Right lobe of liver (tissue), 6 donors: Measurements from ENCODE around the gene UQCRC2. TPM values are rescaled to one million over a fixed set of nuclear protein-coding genes. Genes with fewer than 3 reads are reported as not detected.
"Not testable (repeated sequence)": the region's sequence is repeated elsewhere in the genome, so short reads cannot be mapped to it uniquely, and the experiment has no call there.

Experiments
- ATAC-seq, 4 donors: fragments of 200-7000 bp; cut with Tn5 transposase; one replicate each; pipeline ENCODE4 v1.9.1; 2020; ENCODE audit warnings: mild to moderate bottlenecking in 4 of 4, moderate library complexity in 4 of 4
- DNase-seq, 3 donors: peaks; one replicate each; pipeline ENCODE4 v3.0.0-alpha.2; 2020
- H3K27ac ChIP-seq, 3 donors: fragments of 200-600 bp; one replicate each; pipeline ENCODE4 v1.8.0; 2022
- H3K27me3 ChIP-seq, 2 donors: fragments of 200-600 bp; one replicate each; pipeline ENCODE4 v1.8.0; 2022
- H3K36me3 ChIP-seq, 4 donors: fragments of 200-600 bp; sonication (generic) in 1 of 4; one replicate each; pipeline versions ENCODE4 v1.5.1 to v1.8.0; 2017 to 2022; ENCODE audit warnings: control low read depth in 1 of 4
- H3K4me1 ChIP-seq, 4 donors: fragments of 200-600 bp; sonication (generic) in 1 of 4; one replicate each; pipeline versions ENCODE4 v1.5.1 to v1.8.0; 2017 to 2022; ENCODE audit warnings: control low read depth in 1 of 4
- H3K4me3 ChIP-seq, 3 donors: fragments of 200-600 bp; one replicate each; pipeline ENCODE4 v1.8.0; 2022
- H3K9me3 ChIP-seq, 4 donors: fragments of 200-600 bp; sonication (generic) in 1 of 4; one replicate each; pipeline versions ENCODE4 v1.5.1 to v1.8.0; 2017 to 2022; ENCODE audit warnings: control low read depth in 1 of 4
- POLR2A ChIP-seq: fragments of 450-650 bp; IDR thresholded peaks from one replicate; pipeline ENCODE4 v1.6.1; 2017; ENCODE audit warnings: antibody characterized with exemption, mild to moderate bottlenecking
- WGBS: methylation state at CpG from one replicate; pipeline ENCODE4 v1.1.6; 2018; ENCODE audit warnings: low coverage, low lambda C conversion rate; ENCODE audit not compliant: insufficient coverage; ENCODE audit errors: missing lambda C conversion rate; 5-methylcytosine and 5-hydroxymethylcytosine counted together
- intact Hi-C, 2 donors: fragments of 100-400 bp; cut with DNase I; formaldehyde crosslinking; loops; one replicate each; pipeline versions ENCODE4 v1.11.2 to v1.14.1; 2022
- total RNA-seq, 6 experiments: library from RNA; depleted of rRNA in 2 of 6; stranded (reverse); fragments of >200 nt in 2 of 6; fragmentation: NEBNext Ultra II Directional in 3 of 6; extraction: Animal tissue kit (Norgen Biotek cat#: 25700) in 3 of 6; gene quantifications; one replicate each; pipeline versions ENCODE4 v1.1.0 to v1.2.4, GENCODE V29; 2016 to 2023
- TF ChIP-seq, protein P1 (sequence below), 4 donors: fragments of 200-600 bp in 3 of 4; fragments of 450-650 bp in 1 of 4; IDR thresholded peaks; one replicate each; pipeline versions ENCODE4 v1.5.1 to v1.8.0; 2016 to 2022; ENCODE audit warnings: antibody characterized with exemption in 4 of 4, mild to moderate bottlenecking in 2 of 4
- donor health status: DM: no; HTN: yes; CAD: no.
- donor health status: DM: no; HTN: no; CAD: no.
- donor health status: DM: no; HTN: no; CAD: no.
- donor health status: DM: no; HTN: yes; CAD: no.
- donor health status: DM: no; HTN: yes; CAD: no.

The UQCRC2 gene
- total RNA-seq, 6 experiments from 2014 or later: 128 to 214 (median 169) TPM

DNA sequence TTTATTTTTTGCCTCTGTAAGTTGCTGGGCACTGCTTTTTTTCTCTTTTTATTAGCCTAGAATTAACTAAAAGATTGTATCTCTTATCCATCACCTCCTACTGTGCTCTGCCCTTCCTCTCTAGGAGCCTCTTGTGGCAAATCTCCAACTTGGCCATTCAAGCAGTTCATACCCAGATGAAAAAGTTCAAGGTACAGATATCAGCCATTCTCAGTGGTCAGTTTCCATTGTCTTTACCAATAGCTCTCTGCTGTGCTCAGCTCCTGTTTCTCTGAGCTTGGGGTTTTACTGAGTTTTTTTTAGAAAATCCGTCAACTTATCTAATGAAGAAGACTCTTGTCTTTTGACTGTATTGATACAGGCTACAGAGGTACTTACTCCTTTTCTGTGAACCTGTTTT lies 70.3 kb downstream of the UQCRC2 start:
- Histone ChIP-seq H3K4me3 (no peak overlapping the region), H3K4me1 (peaks cover 0 to 15% (median 4%) of the 10 kb centered on the region in 4 donors), H3K9me3 (no peaks in the 10 kb centered on the region), H3K27ac (no peak overlapping the region), H3K27me3 (no peaks in the 10 kb centered on the region), H3K36me3 (no peaks in the 10 kb centered on the region)
- DNase-seq: no peak
- no peak for TF ChIP-seq POLR2A
- TF ChIP-seq, protein P1, sequence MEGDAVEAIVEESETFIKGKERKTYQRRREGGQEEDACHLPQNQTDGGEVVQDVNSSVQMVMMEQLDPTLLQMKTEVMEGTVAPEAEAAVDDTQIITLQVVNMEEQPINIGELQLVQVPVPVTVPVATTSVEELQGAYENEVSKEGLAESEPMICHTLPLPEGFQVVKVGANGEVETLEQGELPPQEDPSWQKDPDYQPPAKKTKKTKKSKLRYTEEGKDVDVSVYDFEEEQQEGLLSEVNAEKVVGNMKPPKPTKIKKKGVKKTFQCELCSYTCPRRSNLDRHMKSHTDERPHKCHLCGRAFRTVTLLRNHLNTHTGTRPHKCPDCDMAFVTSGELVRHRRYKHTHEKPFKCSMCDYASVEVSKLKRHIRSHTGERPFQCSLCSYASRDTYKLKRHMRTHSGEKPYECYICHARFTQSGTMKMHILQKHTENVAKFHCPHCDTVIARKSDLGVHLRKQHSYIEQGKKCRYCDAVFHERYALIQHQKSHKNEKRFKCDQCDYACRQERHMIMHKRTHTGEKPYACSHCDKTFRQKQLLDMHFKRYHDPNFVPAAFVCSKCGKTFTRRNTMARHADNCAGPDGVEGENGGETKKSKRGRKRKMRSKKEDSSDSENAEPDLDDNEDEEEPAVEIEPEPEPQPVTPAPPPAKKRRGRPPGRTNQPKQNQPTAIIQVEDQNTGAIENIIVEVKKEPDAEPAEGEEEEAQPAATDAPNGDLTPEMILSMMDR (IDR thresholded peaks at IDR 0.05): no peak
- intact Hi-C loops: no loop called here
- 50% methylated on average over 1 of the region's 1 CpG for WGBS
- ATAC-seq: peak; percentile 39 to 60 (median 48)

DNA sequence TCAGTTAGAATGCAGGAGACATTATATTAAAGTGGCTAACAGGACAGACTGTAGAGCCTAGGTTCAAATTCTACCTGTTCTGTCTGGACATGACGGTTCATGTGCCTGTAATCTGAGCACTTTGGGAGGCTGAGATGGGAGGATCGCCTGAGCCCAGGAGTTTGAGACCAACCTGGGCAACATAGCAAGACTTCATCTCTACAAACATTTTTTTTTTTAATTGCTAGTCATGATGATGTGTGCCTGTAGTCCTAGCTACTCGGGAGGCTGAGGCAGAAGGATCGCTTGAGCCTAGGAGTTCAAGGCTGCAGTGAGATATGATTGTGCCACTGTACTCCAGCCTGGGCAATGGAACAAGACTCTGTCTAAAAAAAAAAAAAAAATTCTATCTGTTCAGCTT lies 71.6 kb downstream of the UQCRC2 start:
- DNase-seq, H3K36me3 ChIP-seq, H3K27ac ChIP-seq, intact Hi-C loops, H3K27me3 ChIP-seq, ATAC-seq, H3K4me3 ChIP-seq, H3K9me3 ChIP-seq: not testable (repeated sequence)
- WGBS: 97% methylated on average over 4 of the region's 4 CpGs
- peaks cover 0 to 18% (median 4%) of the 10 kb centered on the region in 4 donors for H3K4me1 ChIP-seq

DNA sequence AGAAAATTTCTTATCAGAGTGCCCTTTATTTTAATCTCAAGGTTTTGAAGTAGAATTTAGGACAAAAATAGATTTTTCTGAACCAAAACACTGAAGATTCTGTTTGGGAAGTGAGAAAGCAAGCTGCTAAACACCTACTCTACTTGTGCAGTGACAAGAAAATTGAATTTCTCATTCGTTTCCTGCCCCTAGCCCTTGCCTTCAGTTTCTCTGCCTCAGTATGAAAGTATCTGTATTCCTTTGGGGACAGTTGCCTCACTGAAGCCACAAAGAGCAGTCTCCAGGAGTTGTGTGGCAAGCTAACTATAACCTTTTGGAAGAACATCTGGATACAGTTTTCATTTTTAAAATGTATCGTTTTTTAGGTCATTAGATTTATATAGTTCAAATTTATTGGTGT lies 74.5 kb downstream of the UQCRC2 start:
- intact Hi-C loops: no loop called here
- WGBS: 50% methylated on average over 2 of the region's 2 CpGs

DNA sequence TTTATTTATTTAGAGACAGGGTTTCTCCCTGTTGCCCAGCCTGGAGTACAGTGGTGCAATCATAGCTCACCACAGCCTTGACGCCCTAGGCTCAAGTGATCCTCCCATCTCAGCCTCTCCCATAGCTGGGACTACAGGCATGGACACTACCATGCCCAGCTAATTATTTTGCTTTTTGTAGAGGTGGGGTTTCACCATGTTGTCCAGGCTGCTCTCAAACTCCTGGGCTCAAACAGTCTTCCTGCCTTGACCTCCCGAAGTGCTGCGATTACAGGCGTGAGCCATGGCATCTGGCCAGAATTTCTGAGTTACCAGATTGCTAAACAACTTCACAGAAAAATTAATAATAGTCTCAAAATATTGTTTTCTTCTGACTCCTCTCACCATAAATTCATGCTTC lies 76.5 kb downstream of the UQCRC2 start:
- H3K4me3 ChIP-seq: no peak overlapping the region
- intact Hi-C loops: no loop called here
- TF ChIP-seq POLR2A: no peak
- TF ChIP-seq, protein P1 (IDR thresholded peaks at IDR 0.05): no peak
- no peaks in the 10 kb centered on the region for H3K36me3 ChIP-seq
- H3K9me3 ChIP-seq: no peaks in the 10 kb centered on the region
- H3K27me3 ChIP-seq: no peaks in the 10 kb centered on the region
- no peak for ATAC-seq
- WGBS: 70% methylated on average over 4 of the region's 4 CpGs
- peak overlapping the region in 1 of 3 donors; percentile 16 for H3K27ac ChIP-seq
- peaks cover 0 to 25% (median 4%) of the 10 kb centered on the region in 4 donors for H3K4me1 ChIP-seq
- DNase-seq: no peak

More for the DNA sequence above, 74.5 kb downstream of the UQCRC2 start:
- H3K4me1 ChIP-seq: peaks cover 0 to 32% (median 4%) of the 10 kb centered on the region in 4 donors
- no peak overlapping the region for H3K4me3 ChIP-seq
- DNase-seq: no peak
- no peaks in the 10 kb centered on the region for H3K27me3 ChIP-seq
- H3K9me3 ChIP-seq: no peaks in the 10 kb centered on the region
- no peaks in the 10 kb centered on the region for H3K36me3 ChIP-seq
- TF ChIP-seq POLR2A: no peak
- TF ChIP-seq, protein P1 (IDR thresholded peaks at IDR 0.05): no peak
- no peak for ATAC-seq
- H3K27ac ChIP-seq: no peak overlapping the region

DNA sequence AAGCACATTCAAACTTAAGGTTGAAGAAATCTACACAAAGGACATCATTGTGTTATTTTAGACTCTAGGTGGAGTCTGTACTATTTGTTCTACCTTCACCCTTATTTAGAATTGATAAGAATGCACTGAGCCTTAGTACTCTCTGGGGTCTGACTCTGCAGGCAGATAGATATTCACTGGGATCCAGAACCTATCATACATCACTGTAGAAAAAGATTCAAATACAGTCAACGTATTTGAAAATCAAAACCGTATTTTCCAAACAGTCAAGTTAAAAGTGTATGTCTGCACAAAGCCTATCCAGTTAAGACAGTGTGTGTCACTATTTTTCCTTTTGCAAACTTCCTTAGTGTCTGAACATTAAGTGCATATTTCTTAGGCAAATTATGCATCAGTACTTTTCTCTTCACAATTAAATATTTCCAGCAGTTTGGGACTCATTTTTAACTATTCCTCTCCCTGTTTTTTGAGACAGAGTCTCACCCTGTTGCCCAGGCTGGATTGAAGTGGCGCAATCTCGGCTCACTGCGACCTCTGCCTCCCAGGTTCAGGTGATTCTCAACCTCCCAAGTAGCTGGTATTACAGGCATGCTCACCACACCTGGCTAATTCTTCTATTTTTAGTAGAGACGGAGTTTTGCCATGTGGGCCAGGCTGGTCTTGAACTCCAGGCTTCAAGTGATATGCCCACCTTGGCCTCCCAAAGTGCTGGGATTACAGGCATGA lies 77.1 kb downstream of the UQCRC2 start:
- intact Hi-C loops: no loop called here
- Histone ChIP-seq H3K9me3 (no peaks in the 10 kb centered on the region), H3K27me3 (no peaks in the 10 kb centered on the region), H3K36me3 (no peaks in the 10 kb centered on the region), H3K4me3 (no peak overlapping the region), H3K27ac (peak overlapping the region in 1 of 3 donors; percentile 16), H3K4me1 (peaks cover 0 to 25% (median 4%) of the 10 kb centered on the region in 4 donors)
- 25% methylated on average over 6 of the region's 6 CpGs for WGBS
- ATAC-seq: peak; percentile 70 to 87 (median 80)
- no peak for TF ChIP-seq POLR2A
- TF ChIP-seq, protein P1 (IDR thresholded peaks at IDR 0.05): no peak
- DNase-seq: peak; percentile 30 to 66 (median 50)
